ENCODE data around the gene CENPI.

Gene CENPI

DNA sequence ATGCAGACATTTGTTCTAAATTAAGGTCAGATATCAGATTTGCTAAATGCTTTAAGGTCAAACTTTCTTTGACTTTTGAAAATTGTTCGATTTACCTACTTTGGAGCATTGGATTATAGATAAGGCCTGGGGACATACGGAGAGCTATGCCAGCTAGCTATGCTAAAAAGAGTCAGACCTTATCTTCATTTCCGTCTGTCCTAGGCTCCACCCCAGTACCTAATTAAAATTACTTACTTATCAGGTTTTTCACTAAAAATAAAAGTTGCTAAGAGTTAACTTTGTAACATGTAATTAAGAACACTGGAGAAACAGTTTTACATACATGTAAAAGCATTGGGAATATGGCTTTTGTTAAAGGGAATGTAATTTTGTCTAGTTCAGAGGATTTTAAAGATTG lies 26.4 kb upstream of the CENPI start:
- TF ChIP-seq, protein P1, sequence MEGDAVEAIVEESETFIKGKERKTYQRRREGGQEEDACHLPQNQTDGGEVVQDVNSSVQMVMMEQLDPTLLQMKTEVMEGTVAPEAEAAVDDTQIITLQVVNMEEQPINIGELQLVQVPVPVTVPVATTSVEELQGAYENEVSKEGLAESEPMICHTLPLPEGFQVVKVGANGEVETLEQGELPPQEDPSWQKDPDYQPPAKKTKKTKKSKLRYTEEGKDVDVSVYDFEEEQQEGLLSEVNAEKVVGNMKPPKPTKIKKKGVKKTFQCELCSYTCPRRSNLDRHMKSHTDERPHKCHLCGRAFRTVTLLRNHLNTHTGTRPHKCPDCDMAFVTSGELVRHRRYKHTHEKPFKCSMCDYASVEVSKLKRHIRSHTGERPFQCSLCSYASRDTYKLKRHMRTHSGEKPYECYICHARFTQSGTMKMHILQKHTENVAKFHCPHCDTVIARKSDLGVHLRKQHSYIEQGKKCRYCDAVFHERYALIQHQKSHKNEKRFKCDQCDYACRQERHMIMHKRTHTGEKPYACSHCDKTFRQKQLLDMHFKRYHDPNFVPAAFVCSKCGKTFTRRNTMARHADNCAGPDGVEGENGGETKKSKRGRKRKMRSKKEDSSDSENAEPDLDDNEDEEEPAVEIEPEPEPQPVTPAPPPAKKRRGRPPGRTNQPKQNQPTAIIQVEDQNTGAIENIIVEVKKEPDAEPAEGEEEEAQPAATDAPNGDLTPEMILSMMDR (IDR thresholded peaks at IDR 0.05; ENCODE audit: low read depth, low read length) = no peak
- H3K4me3 ChIP-seq (ENCODE audit: low read depth, low read length) = no peak overlapping the region

GRCh38 chrX:101078716-101079598 lies 19.0 kb upstream of the CENPI start, which contains the start of gene TMEM35A:
TSS of gene TMEM35A (plus strand) at chrX:101078879. CDS start at chrX:101079003, 124 bp downstream.
- H3K4me3 ChIP-seq (ENCODE audit: low read depth, low read length) = peak within 1 kb of the TSS; percentile 61

DNA sequence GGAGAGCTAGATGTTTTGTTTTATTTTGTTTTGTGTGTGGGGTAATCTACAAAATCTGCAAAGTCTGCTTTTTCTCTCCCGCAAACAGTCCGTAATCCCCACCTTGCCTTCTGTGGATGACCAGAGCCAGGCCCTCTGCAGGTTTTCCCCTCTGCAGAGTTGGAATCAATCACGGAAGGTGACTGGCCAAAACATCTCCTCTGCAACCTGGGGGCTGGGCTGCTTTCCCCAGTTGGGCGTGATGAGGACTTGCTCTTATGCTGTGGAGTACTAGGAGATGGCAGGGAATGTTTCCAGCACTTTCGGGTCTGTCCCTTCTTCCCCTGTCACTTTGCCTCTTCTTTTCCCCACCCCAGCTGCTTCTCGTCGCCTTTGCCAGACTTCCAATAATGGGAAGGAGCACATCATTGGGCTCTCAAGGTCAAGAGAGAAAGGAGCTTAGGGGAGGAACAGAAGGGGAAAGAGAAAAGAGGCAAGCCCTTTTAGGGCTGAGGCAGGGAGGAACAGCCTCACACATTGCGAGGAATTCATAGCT lies 18.2 kb upstream of the CENPI start:
- TF ChIP-seq, protein P1 (IDR thresholded peaks at IDR 0.05; ENCODE audit: low read depth, low read length) = no peak
- peak overlapping the region; percentile 61 for H3K4me3 ChIP-seq (ENCODE audit: low read depth, low read length)

More at GRCh38 chrX:101078716-101079598, 19.0 kb upstream of the CENPI start, which contains the start of gene TMEM35A:
- TF ChIP-seq, protein P1 (IDR thresholded peaks at IDR 0.05; ENCODE audit: low read depth, low read length) = no peak

- TF ChIP-seq, protein P1 (IDR thresholded peaks at IDR 0.05; ENCODE audit: low read depth, low read length) = no peak
- H3K4me3 ChIP-seq (ENCODE audit: low read depth, low read length) = peak overlapping the region; percentile 61
These were observed 17.5 kb upstream of the CENPI start for GRCh38 chrX:101080326-101081124.

DNA sequence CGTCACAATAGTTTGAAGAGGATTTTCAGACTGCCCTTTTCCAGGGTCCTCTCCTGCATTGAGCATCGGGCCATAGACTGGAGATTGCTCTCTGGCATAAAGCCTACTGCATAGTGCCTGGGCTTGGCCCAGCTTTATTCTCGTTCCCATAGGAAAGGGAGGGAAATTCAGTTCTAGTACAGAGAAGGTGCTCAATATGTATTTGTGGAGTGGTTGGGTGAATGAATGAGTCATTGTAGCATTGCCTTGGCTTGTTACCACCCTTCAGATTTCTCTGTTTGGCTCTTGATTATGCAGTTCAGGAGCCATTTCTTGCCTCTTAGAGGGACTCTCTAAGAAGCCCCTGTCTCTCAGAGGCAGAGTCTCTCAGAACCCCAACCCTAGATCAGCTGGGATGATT lies 16.8 kb upstream of the CENPI start:
- H3K4me3 ChIP-seq (ENCODE audit: low read depth, low read length) = no peak overlapping the region
- TF ChIP-seq, protein P1 (IDR thresholded peaks at IDR 0.05; ENCODE audit: low read depth, low read length) = no peak

DNA sequence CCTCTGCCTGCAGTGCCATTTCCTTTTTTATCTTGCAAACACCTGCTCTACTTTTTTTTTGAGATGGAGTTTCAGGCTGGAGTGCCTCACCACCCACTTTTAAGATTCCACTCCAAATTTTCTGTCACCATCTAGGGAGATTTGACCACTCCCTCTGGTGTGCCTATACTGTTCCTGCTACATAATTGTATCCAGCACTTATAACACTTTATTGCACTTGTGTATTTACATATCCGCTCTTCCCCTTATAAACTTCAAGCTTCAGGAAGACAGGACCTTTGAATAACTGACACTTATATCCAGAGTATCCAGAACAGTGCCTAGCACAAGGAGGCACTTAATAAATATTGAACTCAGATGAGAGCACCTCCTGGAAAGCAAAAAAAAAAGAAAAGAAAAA lies 6.2 kb upstream of the CENPI start:
- H3K4me3 ChIP-seq (ENCODE audit: low read depth, low read length) = no peak overlapping the region
- TF ChIP-seq, protein P1 (IDR thresholded peaks at IDR 0.05; ENCODE audit: low read depth, low read length) = no peak
